ENCODE data around the gene MYPN. TPM values are rescaled to one million over a fixed set of nuclear protein-coding genes. Genes with fewer than 3 reads are reported as not detected.
"Not testable (repeated sequence)": the region's sequence is repeated elsewhere in the genome, so short reads cannot be mapped to it uniquely, and the experiment has no call there.

The MYPN gene
- total RNA-seq, 1 experiment from 2014 or later: not detected

- Histone ChIP-seq H3K4me3 (ENCODE audit: insufficient read depth, low read depth, low read length) (peak within 1 kb of the TSS; percentile 61), H3K27me3 (ENCODE audit: control insufficient read depth, insufficient read depth, low read length) (peaks cover 34% of the 10 kb centered on the region), H3K36me3 (replicated peaks; ENCODE audit: control insufficient read depth, insufficient read depth, low read length) (no peaks in the 10 kb centered on the region)
- peak; percentile 56 for DNase-seq
These were observed 122.5 kb downstream of the MYPN start, which contains the start of gene ATOH7 for GRCh38 chr10:68231817-68232251. Gene ATOH7, minus strand, starts transcription at chr10:68232113. Its CDS starts 436 bp downstream, at chr10:68231677.

- H3K36me3 ChIP-seq (replicated peaks; ENCODE audit: control insufficient read depth, insufficient read depth, low read length): no peaks in the 10 kb centered on the region
- H3K27me3 ChIP-seq (ENCODE audit: control insufficient read depth, insufficient read depth, low read length): peaks cover 34% of the 10 kb centered on the region
- no peak for DNase-seq
- H3K4me3 ChIP-seq (ENCODE audit: insufficient read depth, low read depth, low read length): no peak overlapping the region
These were observed 123.8 kb downstream of the MYPN start for GRCh38 chr10:68233046-68233445.

- H3K36me3 ChIP-seq (replicated peaks; ENCODE audit: control insufficient read depth, insufficient read depth, low read length): no peaks in the 10 kb centered on the region
- no peak overlapping the region for H3K4me3 ChIP-seq (ENCODE audit: insufficient read depth, low read depth, low read length)
- H3K27me3 ChIP-seq (ENCODE audit: control insufficient read depth, insufficient read depth, low read length): peaks cover 31% of the 10 kb centered on the region
- DNase-seq: no peak
These were observed 125.8 kb downstream of the MYPN start for GRCh38 chr10:68235111-68235510.

GRCh38 chr10:68235581-68235980 lies 126.3 kb downstream of the MYPN start:
- DNase-seq: no peak
- H3K27me3 ChIP-seq (ENCODE audit: control insufficient read depth, insufficient read depth, low read length): peaks cover 26% of the 10 kb centered on the region
- H3K4me3 ChIP-seq (ENCODE audit: insufficient read depth, low read depth, low read length): no peak overlapping the region
- no peaks in the 10 kb centered on the region for H3K36me3 ChIP-seq (replicated peaks; ENCODE audit: control insufficient read depth, insufficient read depth, low read length)

GRCh38 chr10:68237173-68237572 lies 127.9 kb downstream of the MYPN start:
- peaks cover 13% of the 10 kb centered on the region for H3K27me3 ChIP-seq (ENCODE audit: control insufficient read depth, insufficient read depth, low read length)
- DNase-seq: no peak
- no peak overlapping the region for H3K4me3 ChIP-seq (ENCODE audit: insufficient read depth, low read depth, low read length)
- H3K36me3 ChIP-seq (replicated peaks; ENCODE audit: control insufficient read depth, insufficient read depth, low read length): no peaks in the 10 kb centered on the region

GRCh38 chr10:68238371-68238770 lies 129.1 kb downstream of the MYPN start:
- Histone ChIP-seq H3K4me3 (ENCODE audit: insufficient read depth, low read depth, low read length) (no peak overlapping the region), H3K36me3 (replicated peaks; ENCODE audit: control insufficient read depth, insufficient read depth, low read length) (no peaks in the 10 kb centered on the region), H3K27me3 (ENCODE audit: control insufficient read depth, insufficient read depth, low read length) (peaks cover 3% of the 10 kb centered on the region)
- no peak for DNase-seq

- Histone ChIP-seq H3K27me3 (ENCODE audit: control insufficient read depth, insufficient read depth, low read length) (no peaks in the 10 kb centered on the region; the same call in 1 of the 2 replicates), H3K4me3 (ENCODE audit: insufficient read depth, low read depth, low read length) (no peak overlapping the region), H3K36me3 (replicated peaks; ENCODE audit: control insufficient read depth, insufficient read depth, low read length) (no peaks in the 10 kb centered on the region)
- no peak for DNase-seq
These were observed 129.8 kb downstream of the MYPN start for GRCh38 chr10:68239069-68239468.

GRCh38 chr10:68239596-68240150 lies 130.4 kb downstream of the MYPN start:
- no peak overlapping the region for H3K4me3 ChIP-seq (ENCODE audit: insufficient read depth, low read depth, low read length)
- no peak for DNase-seq
- no peaks in the 10 kb centered on the region for H3K36me3 ChIP-seq (replicated peaks; ENCODE audit: control insufficient read depth, insufficient read depth, low read length)
- H3K27me3 ChIP-seq (ENCODE audit: control insufficient read depth, insufficient read depth, low read length): no peaks in the 10 kb centered on the region; the same call in 1 of the 2 replicates

- no peaks in the 10 kb centered on the region; the same call in 1 of the 2 replicates for H3K27me3 ChIP-seq (ENCODE audit: control insufficient read depth, insufficient read depth, low read length)
- H3K4me3 ChIP-seq (ENCODE audit: insufficient read depth, low read depth, low read length): no peak overlapping the region
- no peaks in the 10 kb centered on the region for H3K36me3 ChIP-seq (replicated peaks; ENCODE audit: control insufficient read depth, insufficient read depth, low read length)
- DNase-seq: no peak
These were observed 132.8 kb downstream of the MYPN start for GRCh38 chr10:68242051-68242450.

- H3K27me3 ChIP-seq (ENCODE audit: control insufficient read depth, insufficient read depth, low read length); H3K36me3 ChIP-seq (replicated peaks; ENCODE audit: control insufficient read depth, insufficient read depth, low read length); DNase-seq; H3K4me3 ChIP-seq (ENCODE audit: insufficient read depth, low read depth, low read length): not testable (repeated sequence)
These were observed 137.1 kb downstream of the MYPN start for GRCh38 chr10:68246397-68246796.

- DNase-seq: no peak
- Histone ChIP-seq H3K27me3 (ENCODE audit: control insufficient read depth, insufficient read depth, low read length) (peaks cover 12% of the 10 kb centered on the region), H3K4me3 (ENCODE audit: insufficient read depth, low read depth, low read length) (no peak overlapping the region), H3K36me3 (replicated peaks; ENCODE audit: control insufficient read depth, insufficient read depth, low read length) (no peaks in the 10 kb centered on the region)
These were observed 138.6 kb downstream of the MYPN start for GRCh38 chr10:68247931-68248330.

GRCh38 chr10:68249297-68249696 lies 140.0 kb downstream of the MYPN start:
- no peak overlapping the region for H3K4me3 ChIP-seq (ENCODE audit: insufficient read depth, low read depth, low read length)
- no peaks in the 10 kb centered on the region for H3K36me3 ChIP-seq (replicated peaks; ENCODE audit: control insufficient read depth, insufficient read depth, low read length)
- DNase-seq: no peak
- H3K27me3 ChIP-seq (ENCODE audit: control insufficient read depth, insufficient read depth, low read length): peaks cover 12% of the 10 kb centered on the region

GRCh38 chr10:68251151-68251550 lies 141.9 kb downstream of the MYPN start:
- H3K36me3 ChIP-seq (replicated peaks; ENCODE audit: control insufficient read depth, insufficient read depth, low read length): no peaks in the 10 kb centered on the region
- peaks cover 12% of the 10 kb centered on the region for H3K27me3 ChIP-seq (ENCODE audit: control insufficient read depth, insufficient read depth, low read length)
- H3K4me3 ChIP-seq (ENCODE audit: insufficient read depth, low read depth, low read length): no peak overlapping the region
- peak; percentile 51 for DNase-seq

GRCh38 chr10:68251625-68252495 lies 142.6 kb downstream of the MYPN start:
- no peak for DNase-seq
- Histone ChIP-seq H3K4me3 (ENCODE audit: insufficient read depth, low read depth, low read length) (no peak overlapping the region), H3K36me3 (replicated peaks; ENCODE audit: control insufficient read depth, insufficient read depth, low read length) (no peaks in the 10 kb centered on the region), H3K27me3 (ENCODE audit: control insufficient read depth, insufficient read depth, low read length) (peaks cover 12% of the 10 kb centered on the region)

GRCh38 chr10:68253346-68253745 lies 144.1 kb downstream of the MYPN start:
- no peak for DNase-seq
- H3K27me3 ChIP-seq (ENCODE audit: control insufficient read depth, insufficient read depth, low read length): peaks cover 12% of the 10 kb centered on the region
- H3K36me3 ChIP-seq (replicated peaks; ENCODE audit: control insufficient read depth, insufficient read depth, low read length): no peaks in the 10 kb centered on the region
- no peak overlapping the region for H3K4me3 ChIP-seq (ENCODE audit: insufficient read depth, low read depth, low read length)
